ENCODE measurements around the gene DAD1. TPM values are rescaled to one million over a fixed set of nuclear protein-coding genes. Genes with fewer than 3 reads are reported as not detected.
A peak's percentile ranks its signal among the peaks of the same experiment; 100 is the strongest.
"Not testable (repeated sequence)": the region's sequence is repeated elsewhere in the genome, so short reads cannot be mapped to it uniquely, and the experiment has no call there.

The DAD1 gene
- total and polyA plus RNA-seq, 8 donors: 36.8 to 236 (median 172) TPM; not detected in 1

DNA sequence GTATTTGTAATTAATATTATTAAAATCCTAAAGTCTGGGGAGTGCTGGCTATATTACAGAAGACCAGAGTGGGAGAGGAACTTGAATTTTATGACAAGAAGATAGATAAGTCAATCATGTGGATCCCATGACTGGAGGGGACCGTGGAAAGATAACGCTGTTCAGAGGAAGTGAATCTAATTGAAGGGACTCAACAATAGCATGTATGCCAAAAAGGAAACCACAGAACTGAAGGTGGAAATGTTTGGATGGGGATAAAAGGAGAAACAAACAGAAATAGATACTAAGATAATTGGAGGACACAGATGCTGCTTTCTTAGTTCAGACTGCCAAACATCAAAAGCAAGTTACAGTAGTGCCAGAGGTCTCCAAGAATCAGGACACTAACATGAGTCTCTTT lies 34.0 kb upstream of the DAD1 start:
- H3K9me3 ChIP-seq: no peaks in the 10 kb centered on the region
- no peak for DNase-seq
- TF ChIP-seq POLR2AphosphoS5 (IDR thresholded peaks at IDR 0.05) (no peak), EP300 (IDR thresholded peaks at IDR 0.05) (no peak), POLR2A (IDR thresholded peaks at IDR 0.05) (no peak)
- TF ChIP-seq, protein P1, sequence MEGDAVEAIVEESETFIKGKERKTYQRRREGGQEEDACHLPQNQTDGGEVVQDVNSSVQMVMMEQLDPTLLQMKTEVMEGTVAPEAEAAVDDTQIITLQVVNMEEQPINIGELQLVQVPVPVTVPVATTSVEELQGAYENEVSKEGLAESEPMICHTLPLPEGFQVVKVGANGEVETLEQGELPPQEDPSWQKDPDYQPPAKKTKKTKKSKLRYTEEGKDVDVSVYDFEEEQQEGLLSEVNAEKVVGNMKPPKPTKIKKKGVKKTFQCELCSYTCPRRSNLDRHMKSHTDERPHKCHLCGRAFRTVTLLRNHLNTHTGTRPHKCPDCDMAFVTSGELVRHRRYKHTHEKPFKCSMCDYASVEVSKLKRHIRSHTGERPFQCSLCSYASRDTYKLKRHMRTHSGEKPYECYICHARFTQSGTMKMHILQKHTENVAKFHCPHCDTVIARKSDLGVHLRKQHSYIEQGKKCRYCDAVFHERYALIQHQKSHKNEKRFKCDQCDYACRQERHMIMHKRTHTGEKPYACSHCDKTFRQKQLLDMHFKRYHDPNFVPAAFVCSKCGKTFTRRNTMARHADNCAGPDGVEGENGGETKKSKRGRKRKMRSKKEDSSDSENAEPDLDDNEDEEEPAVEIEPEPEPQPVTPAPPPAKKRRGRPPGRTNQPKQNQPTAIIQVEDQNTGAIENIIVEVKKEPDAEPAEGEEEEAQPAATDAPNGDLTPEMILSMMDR (IDR thresholded peaks at IDR 0.05): no peak
- H3K27me3 ChIP-seq: no peaks in the 10 kb centered on the region
- no peaks in the 10 kb centered on the region for H3K36me3 ChIP-seq
- WGBS, 5 donors: 19 to 65% (median 31%) methylated on average over 2 of the region's 2 CpGs
- H3K4me1 ChIP-seq: peaks cover 0 to 3% (median 0%) of the 10 kb centered on the region in 4 donors
- intact Hi-C loops (cut with DNase I; ENCODE audit: low total_unique reads): no loop called here
- no peak overlapping the region for H3K27ac ChIP-seq
- no peak overlapping the region for H3K4me3 ChIP-seq

DNA sequence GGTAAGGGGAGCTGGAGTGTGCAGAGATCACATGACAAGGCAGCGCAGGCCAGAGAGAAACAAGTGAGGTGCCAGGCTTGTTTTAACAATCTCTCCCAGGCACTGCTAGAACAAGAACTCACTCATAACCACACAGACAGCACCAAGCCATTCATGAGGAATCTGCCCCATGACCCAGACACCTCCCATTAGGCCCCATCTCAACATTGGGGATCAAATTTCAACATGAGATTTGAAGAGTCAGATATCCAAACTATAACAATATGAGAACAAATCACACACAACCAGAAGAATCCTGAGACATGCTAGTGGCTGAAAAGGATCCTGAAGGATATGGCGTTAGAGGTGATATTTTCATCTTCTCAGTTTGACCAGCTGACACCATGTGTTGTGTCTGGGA lies 33.2 kb upstream of the DAD1 start:
- Histone ChIP-seq H3K36me3 (no peaks in the 10 kb centered on the region), H3K27ac (no peak overlapping the region), H3K9me3 (no peaks in the 10 kb centered on the region), H3K27me3 (no peaks in the 10 kb centered on the region), H3K4me3 (no peak overlapping the region), H3K4me1 (no peaks in the 10 kb centered on the region)
- WGBS, 5 donors: 84 to 93% (median 91%) methylated on average over 2 of the region's 2 CpGs
- no peak for DNase-seq
- intact Hi-C loops (cut with DNase I; ENCODE audit: low total_unique reads): no loop called here
- TF ChIP-seq EP300 (IDR thresholded peaks at IDR 0.05): no peak
- TF ChIP-seq, protein P1 (IDR thresholded peaks at IDR 0.05): no peak
- no peak for TF ChIP-seq POLR2A (IDR thresholded peaks at IDR 0.05)
- TF ChIP-seq POLR2AphosphoS5 (IDR thresholded peaks at IDR 0.05): no peak

DNA sequence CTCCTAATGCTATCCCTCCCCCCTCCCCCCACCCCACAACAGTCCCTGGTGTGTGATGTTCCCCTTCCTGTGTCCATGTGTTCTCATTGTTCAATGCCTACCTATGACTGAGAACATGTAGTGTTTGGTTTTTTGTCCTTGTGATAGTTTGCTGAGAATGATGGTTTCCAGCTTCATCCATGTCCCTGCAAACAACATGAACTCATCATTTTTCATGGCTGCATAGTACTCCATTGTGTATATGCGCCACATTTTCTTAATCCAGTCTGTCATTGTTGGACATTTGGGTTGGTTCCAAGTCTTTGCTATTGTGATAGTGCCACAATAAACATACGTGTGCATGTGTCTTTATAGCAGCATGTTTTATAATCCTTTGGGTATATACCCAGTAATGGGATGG lies 26.7 kb upstream of the DAD1 start:
- H3K27ac ChIP-seq; H3K9me3 ChIP-seq; H3K4me3 ChIP-seq; DNase-seq; H3K27me3 ChIP-seq; intact Hi-C loops (cut with DNase I; ENCODE audit: low total_unique reads): not testable (repeated sequence)
- Histone ChIP-seq H3K4me1 (peaks cover 0 to 17% (median 6%) of the 10 kb centered on the region in 4 donors), H3K36me3 (peaks cover 14 to 21% (median 19%) of the 10 kb centered on the region in 4 donors)
- WGBS, 5 donors: 88 to 94% (median 91%) methylated on average over 2 of the region's 2 CpGs

DNA sequence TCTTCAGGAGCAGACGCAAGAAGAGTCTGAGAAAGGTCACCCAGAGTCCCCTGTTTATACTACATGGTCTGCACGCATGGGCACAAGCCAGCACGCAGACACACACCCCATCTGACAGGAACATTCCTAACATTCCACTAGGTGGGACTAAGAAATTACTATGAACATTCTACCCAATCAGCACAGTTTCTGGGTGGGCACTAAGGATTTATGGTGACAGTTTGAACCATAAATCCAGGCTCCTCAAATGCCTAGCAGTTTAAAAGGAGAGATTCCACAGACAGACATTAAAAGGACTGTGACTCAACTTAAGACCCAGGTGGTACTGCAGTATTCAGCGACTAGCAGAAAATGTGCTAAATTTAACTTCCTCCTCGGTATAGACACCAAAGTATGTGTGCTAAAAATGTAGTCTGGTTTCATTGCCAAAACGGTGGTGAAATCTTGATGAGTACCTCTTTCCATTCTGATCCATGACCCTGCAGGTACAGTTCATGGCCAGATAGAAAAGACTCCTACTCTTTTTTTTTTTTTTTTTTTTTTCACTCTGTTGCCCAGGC lies 25.3 kb upstream of the DAD1 start:
- peaks cover 28 to 36% (median 34%) of the 10 kb centered on the region in 4 donors for H3K36me3 ChIP-seq
- peak in 1 of 2 donors; percentile 76 for DNase-seq
- no peak overlapping the region for H3K4me3 ChIP-seq
- TF ChIP-seq EP300 (IDR thresholded peaks at IDR 0.05) (no peak), POLR2AphosphoS5 (IDR thresholded peaks at IDR 0.05) (peak in 1 of 3 donors; percentile 32)
- intact Hi-C loops (cut with DNase I; ENCODE audit: low total_unique reads): no loop called here
- no peaks in the 10 kb centered on the region for H3K27me3 ChIP-seq
- WGBS, 5 donors: 22 to 30% (median 26%) methylated on average over 6 of the region's 6 CpGs
- H3K4me1 ChIP-seq: peaks cover 0 to 17% (median 6%) of the 10 kb centered on the region in 4 donors
- H3K9me3 ChIP-seq: no peaks in the 10 kb centered on the region
- peak overlapping the region in 3 of 5 donors; percentile 12 to 44 (median 33) for H3K27ac ChIP-seq

DNA sequence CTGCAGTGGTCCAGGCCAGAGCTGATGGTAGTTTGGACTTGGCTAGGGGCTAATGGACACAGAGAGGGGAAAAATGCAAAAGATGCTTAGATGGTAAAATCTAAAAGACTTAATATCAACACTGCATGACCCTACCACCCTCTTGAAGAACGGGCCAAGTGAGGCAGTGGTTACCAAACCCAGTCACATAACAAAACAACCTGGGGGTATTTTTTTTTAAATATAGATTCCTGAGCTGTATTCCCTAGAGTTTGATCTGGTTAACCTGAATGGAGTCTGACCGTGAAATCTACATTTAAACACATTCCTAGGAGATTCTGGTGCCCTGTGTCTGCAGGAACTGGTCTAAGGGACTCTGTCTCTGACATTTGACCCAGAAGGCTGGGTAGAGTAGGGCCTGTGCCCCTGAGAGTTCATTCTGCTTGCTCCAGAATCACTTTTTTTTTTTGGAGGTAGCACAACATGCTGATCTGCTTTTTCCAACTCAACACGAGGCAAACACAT lies 24.8 kb upstream of the DAD1 start:
- no peak for DNase-seq
- no peaks in the 10 kb centered on the region for H3K27me3 ChIP-seq
- intact Hi-C loops (cut with DNase I; ENCODE audit: low total_unique reads): no loop called here
- no peak overlapping the region for H3K4me3 ChIP-seq
- H3K9me3 ChIP-seq: no peaks in the 10 kb centered on the region
- WGBS, 5 donors: 34 to 51% (median 41%) methylated on average over 3 of the region's 3 CpGs
- peak overlapping the region in 3 of 5 donors; percentile 12 to 44 (median 33) for H3K27ac ChIP-seq
- H3K4me1 ChIP-seq: peaks cover 0 to 17% (median 6%) of the 10 kb centered on the region in 4 donors
- H3K36me3 ChIP-seq: peaks cover 34 to 41% (median 39%) of the 10 kb centered on the region in 4 donors
- TF ChIP-seq POLR2A (IDR thresholded peaks at IDR 0.05) (no peak), EP300 (IDR thresholded peaks at IDR 0.05) (no peak), POLR2AphosphoS5 (IDR thresholded peaks at IDR 0.05) (no peak)
- TF ChIP-seq, protein P1 (IDR thresholded peaks at IDR 0.05): no peak
